GM12874 (cell line): ENCODE measurements around the gene EGLN1.

Experiments used
- TF ChIP-seq, protein P1 (sequence below): IDR thresholded peaks from 2 replicates; pipeline ENCODE4 v1.5.1; 2011; ENCODE audit warnings: low read depth, mild to moderate bottlenecking, control low read depth, low read length, moderate library complexity; ENCODE audit not compliant: insufficient read depth

The EGLN1 gene

GRCh38 chr1:231362325-231362724 lies 59.8 kb downstream of the EGLN1 start:
- TF ChIP-seq, protein P1, sequence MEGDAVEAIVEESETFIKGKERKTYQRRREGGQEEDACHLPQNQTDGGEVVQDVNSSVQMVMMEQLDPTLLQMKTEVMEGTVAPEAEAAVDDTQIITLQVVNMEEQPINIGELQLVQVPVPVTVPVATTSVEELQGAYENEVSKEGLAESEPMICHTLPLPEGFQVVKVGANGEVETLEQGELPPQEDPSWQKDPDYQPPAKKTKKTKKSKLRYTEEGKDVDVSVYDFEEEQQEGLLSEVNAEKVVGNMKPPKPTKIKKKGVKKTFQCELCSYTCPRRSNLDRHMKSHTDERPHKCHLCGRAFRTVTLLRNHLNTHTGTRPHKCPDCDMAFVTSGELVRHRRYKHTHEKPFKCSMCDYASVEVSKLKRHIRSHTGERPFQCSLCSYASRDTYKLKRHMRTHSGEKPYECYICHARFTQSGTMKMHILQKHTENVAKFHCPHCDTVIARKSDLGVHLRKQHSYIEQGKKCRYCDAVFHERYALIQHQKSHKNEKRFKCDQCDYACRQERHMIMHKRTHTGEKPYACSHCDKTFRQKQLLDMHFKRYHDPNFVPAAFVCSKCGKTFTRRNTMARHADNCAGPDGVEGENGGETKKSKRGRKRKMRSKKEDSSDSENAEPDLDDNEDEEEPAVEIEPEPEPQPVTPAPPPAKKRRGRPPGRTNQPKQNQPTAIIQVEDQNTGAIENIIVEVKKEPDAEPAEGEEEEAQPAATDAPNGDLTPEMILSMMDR: no peak

DNA sequence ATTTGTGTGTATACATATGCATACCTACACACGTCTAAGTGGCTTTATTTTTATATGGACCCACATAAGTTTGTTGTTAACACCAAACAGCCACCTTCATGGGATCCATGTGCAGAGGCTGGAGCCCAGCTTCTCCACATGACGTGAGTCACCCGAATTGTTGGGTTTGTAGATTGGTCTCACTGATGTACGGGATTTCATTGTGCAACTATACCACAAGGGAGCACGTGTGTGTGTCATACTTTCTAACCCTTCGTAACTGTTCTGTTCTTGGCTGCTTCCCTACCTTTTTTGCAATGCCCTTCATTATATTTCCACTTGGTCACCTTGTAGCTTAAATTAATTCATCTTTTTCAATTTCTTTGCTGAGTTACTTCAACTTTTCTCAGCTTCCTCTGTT lies 63.0 kb downstream of the EGLN1 start:
- TF ChIP-seq, protein P1: no peak

DNA sequence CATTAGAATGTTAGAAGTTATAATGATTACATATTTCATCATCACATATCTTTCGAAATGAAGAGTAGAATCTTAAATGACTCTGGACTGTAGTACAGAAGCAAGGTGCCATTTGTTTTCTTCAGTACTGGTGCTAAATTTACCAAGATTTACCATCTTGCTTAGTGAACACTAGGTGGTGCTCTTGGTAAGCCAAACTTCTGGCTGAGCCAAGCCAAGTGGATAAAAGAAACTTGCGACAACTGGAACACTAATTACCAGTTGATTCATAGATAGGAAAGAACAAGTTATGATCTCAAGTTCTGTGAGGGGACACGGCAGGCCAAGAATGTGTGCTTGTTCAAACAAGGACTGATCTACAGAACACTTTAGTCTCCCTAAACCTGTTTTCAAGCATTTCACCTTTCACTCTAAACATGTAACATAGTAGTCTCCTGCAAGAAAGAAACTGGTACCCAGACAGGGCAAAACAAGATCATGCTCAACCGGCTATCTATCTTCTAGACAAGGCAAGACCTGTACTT lies 64.2 kb downstream of the EGLN1 start:
- TF ChIP-seq, protein P1: peak; percentile 55

DNA sequence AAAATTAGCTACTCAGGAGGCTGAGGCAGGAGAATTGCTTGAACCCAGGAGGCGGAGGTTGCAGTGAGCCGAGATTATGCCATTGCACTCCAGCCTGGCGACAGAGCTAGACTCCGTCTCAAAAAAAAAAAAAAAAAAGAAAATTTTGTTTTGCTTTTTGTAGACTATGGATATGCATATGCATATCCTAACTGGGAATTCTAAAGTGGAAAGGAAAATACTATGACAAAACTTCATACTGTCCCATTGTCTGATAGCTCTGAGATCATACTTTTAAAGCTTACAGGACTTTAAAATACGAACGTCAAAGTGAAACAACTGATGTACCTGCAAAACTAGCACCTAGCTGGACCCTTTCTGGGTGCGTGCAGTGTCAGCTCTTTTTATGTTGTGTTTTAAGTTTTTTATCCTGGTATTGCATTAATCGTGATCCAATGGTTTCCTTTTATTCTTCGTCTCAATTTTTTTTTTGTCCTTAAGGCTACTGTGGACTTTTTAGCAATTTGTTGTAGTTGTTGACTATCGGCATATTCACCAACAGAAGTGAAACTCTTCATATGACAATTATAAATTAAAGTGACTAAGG lies 64.8 kb downstream of the EGLN1 start:
- TF ChIP-seq, protein P1: no peak

DNA sequence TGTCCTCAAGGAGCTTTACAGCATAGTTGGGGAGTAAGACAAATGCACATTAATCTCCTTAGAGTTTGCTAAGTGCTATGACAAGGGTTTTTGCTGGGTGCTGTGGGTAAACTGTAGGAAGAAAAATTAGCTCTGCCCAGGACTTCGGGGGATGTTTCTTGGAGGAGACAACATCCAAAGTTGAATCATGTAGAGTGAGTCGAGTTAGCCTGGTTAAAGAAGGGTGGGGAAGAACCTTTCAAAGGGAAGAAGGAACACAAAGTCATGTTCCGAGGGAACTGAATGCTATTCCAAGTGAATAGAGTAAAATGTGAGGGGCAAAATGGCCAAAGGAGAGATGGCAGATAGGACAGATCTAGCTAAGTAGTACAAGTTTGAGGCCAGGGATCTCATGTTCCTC lies 66.9 kb downstream of the EGLN1 start:
- TF ChIP-seq, protein P1: no peak

GRCh38 chr1:231354330-231355020 lies 67.6 kb downstream of the EGLN1 start:
- TF ChIP-seq, protein P1: no peak

GRCh38 chr1:231353086-231353485 lies 69.0 kb downstream of the EGLN1 start:
- TF ChIP-seq, protein P1: no peak
